H1 (cell line): ENCODE results near the gene TLNRD1. TPM values are rescaled to one million over a fixed set of nuclear protein-coding genes. Genes with fewer than 3 reads are reported as not detected.

ENCODE experiments used
- HDAC2 ChIP-seq, 2 experiments: fragments of 300-600 bp in 1 of 2; sonication (generic) in 1 of 2; IDR thresholded peaks; 2 replicates each; pipeline ENCODE4 v1.6.1; 2011 to 2012; ENCODE audit warnings: low read depth in 2 of 2, low read length in 2 of 2, mild to moderate bottlenecking in 2 of 2, moderate library complexity in 2 of 2, borderline replicate concordance in 1 of 2, inconsistent platforms in 1 of 2
- POU5F1 ChIP-seq: IDR thresholded peaks from 2 replicates; pipeline ENCODE4 v1.6.1; 2011; ENCODE audit warnings: low read depth, mild to moderate bottlenecking, low read length, moderate library complexity
- SP1 ChIP-seq: IDR thresholded peaks from 2 replicates; pipeline ENCODE4 v1.6.1; 2011; ENCODE audit warnings: low read depth, low read length
- TAF1 ChIP-seq: IDR thresholded peaks from 2 replicates; pipeline ENCODE4 v1.6.1; 2011; ENCODE audit warnings: mild to moderate bottlenecking, low read depth, low read length
- TCF12 ChIP-seq: IDR thresholded peaks from 2 replicates; pipeline ENCODE4 v1.6.1; 2011; ENCODE audit warnings: low read depth, mild to moderate bottlenecking, low read length
- YY1 ChIP-seq: IDR thresholded peaks from 2 replicates; pipeline ENCODE4 v1.6.1; 2011; ENCODE audit warnings: low read depth, mild to moderate bottlenecking, low read length
- polyA plus RNA-seq, 7 experiments: library from polyadenylated mRNA; depleted of rRNA in 3 of 7; stranded (reverse) in 5 of 7; unstranded in 2 of 7; fragments of >200 nt in 5 of 7; fragments of 200-250 nt in 2 of 7; gene quantifications; 1 replicate in 5 of 7; 2 replicates in 1 of 7; 4 replicates in 1 of 7; pipeline versions ENCODE4 v1.2.1 to v1.2.3, GENCODE V29; 2011 to 2013; ENCODE audit warnings: missing spikeins in 2 of 7, mixed read lengths in 2 of 7
- total RNA-seq: library from RNA; stranded (reverse); fragmentation: NEBNext Ultra II Directional; extraction: Animal tissue kit (Norgen Biotek cat#: 25700); gene quantifications from 2 replicates; pipeline ENCODE4 v1.2.1, GENCODE V29; 2021
- TF ChIP-seq, protein P1 (sequence below): fragments of 300-600 bp; sonication (generic); IDR thresholded peaks from 2 replicates; pipeline ENCODE4 v1.7.1; 2012; ENCODE audit warnings: low read length, moderate library complexity, mild to moderate bottlenecking, inconsistent platforms; ENCODE audit not compliant: insufficient replicate concordance
- TF ChIP-seq, protein P2 (sequence below), 3 experiments: IDR thresholded peaks; 1 replicate in 2 of 3; 2 replicates in 1 of 3; pipeline versions ENCODE4 v1.5.1 to v1.6.1; 2011; ENCODE audit warnings: low read length in 3 of 3, mild to moderate bottlenecking in 3 of 3, inconsistent platforms in 2 of 3, low read depth in 1 of 3, moderate library complexity in 1 of 3; ENCODE audit not compliant: insufficient read depth in 1 of 3; ENCODE audit errors: control extremely low read depth in 1 of 3

Gene TLNRD1
- total and polyA plus RNA-seq, 2 of the 8 experiments (the other 6 are each of a cell fraction or from before 2014, with no cell fraction given): 12.2 to 20.5 TPM

- TF ChIP-seq, protein P1, sequence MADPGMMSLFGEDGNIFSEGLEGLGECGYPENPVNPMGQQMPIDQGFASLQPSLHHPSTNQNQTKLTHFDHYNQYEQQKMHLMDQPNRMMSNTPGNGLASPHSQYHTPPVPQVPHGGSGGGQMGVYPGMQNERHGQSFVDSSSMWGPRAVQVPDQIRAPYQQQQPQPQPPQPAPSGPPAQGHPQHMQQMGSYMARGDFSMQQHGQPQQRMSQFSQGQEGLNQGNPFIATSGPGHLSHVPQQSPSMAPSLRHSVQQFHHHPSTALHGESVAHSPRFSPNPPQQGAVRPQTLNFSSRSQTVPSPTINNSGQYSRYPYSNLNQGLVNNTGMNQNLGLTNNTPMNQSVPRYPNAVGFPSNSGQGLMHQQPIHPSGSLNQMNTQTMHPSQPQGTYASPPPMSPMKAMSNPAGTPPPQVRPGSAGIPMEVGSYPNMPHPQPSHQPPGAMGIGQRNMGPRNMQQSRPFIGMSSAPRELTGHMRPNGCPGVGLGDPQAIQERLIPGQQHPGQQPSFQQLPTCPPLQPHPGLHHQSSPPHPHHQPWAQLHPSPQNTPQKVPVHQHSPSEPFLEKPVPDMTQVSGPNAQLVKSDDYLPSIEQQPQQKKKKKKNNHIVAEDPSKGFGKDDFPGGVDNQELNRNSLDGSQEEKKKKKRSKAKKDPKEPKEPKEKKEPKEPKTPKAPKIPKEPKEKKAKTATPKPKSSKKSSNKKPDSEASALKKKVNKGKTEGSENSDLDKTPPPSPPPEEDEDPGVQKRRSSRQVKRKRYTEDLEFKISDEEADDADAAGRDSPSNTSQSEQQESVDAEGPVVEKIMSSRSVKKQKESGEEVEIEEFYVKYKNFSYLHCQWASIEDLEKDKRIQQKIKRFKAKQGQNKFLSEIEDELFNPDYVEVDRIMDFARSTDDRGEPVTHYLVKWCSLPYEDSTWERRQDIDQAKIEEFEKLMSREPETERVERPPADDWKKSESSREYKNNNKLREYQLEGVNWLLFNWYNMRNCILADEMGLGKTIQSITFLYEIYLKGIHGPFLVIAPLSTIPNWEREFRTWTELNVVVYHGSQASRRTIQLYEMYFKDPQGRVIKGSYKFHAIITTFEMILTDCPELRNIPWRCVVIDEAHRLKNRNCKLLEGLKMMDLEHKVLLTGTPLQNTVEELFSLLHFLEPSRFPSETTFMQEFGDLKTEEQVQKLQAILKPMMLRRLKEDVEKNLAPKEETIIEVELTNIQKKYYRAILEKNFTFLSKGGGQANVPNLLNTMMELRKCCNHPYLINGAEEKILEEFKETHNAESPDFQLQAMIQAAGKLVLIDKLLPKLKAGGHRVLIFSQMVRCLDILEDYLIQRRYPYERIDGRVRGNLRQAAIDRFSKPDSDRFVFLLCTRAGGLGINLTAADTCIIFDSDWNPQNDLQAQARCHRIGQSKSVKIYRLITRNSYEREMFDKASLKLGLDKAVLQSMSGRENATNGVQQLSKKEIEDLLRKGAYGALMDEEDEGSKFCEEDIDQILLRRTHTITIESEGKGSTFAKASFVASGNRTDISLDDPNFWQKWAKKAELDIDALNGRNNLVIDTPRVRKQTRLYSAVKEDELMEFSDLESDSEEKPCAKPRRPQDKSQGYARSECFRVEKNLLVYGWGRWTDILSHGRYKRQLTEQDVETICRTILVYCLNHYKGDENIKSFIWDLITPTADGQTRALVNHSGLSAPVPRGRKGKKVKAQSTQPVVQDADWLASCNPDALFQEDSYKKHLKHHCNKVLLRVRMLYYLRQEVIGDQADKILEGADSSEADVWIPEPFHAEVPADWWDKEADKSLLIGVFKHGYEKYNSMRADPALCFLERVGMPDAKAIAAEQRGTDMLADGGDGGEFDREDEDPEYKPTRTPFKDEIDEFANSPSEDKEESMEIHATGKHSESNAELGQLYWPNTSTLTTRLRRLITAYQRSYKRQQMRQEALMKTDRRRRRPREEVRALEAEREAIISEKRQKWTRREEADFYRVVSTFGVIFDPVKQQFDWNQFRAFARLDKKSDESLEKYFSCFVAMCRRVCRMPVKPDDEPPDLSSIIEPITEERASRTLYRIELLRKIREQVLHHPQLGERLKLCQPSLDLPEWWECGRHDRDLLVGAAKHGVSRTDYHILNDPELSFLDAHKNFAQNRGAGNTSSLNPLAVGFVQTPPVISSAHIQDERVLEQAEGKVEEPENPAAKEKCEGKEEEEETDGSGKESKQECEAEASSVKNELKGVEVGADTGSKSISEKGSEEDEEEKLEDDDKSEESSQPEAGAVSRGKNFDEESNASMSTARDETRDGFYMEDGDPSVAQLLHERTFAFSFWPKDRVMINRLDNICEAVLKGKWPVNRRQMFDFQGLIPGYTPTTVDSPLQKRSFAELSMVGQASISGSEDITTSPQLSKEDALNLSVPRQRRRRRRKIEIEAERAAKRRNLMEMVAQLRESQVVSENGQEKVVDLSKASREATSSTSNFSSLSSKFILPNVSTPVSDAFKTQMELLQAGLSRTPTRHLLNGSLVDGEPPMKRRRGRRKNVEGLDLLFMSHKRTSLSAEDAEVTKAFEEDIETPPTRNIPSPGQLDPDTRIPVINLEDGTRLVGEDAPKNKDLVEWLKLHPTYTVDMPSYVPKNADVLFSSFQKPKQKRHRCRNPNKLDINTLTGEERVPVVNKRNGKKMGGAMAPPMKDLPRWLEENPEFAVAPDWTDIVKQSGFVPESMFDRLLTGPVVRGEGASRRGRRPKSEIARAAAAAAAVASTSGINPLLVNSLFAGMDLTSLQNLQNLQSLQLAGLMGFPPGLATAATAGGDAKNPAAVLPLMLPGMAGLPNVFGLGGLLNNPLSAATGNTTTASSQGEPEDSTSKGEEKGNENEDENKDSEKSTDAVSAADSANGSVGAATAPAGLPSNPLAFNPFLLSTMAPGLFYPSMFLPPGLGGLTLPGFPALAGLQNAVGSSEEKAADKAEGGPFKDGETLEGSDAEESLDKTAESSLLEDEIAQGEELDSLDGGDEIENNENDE: no peak
- TF ChIP-seq, protein P2, sequence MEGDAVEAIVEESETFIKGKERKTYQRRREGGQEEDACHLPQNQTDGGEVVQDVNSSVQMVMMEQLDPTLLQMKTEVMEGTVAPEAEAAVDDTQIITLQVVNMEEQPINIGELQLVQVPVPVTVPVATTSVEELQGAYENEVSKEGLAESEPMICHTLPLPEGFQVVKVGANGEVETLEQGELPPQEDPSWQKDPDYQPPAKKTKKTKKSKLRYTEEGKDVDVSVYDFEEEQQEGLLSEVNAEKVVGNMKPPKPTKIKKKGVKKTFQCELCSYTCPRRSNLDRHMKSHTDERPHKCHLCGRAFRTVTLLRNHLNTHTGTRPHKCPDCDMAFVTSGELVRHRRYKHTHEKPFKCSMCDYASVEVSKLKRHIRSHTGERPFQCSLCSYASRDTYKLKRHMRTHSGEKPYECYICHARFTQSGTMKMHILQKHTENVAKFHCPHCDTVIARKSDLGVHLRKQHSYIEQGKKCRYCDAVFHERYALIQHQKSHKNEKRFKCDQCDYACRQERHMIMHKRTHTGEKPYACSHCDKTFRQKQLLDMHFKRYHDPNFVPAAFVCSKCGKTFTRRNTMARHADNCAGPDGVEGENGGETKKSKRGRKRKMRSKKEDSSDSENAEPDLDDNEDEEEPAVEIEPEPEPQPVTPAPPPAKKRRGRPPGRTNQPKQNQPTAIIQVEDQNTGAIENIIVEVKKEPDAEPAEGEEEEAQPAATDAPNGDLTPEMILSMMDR (IDR thresholded peaks at IDR 0.05; ENCODE audit: control extremely low read depth in 1 of 3, insufficient read depth in 1 of 3, low read depth in 1 of 3, low read length in 3 of 3): no peak
- TF ChIP-seq YY1 (no peak), TCF12 (no peak), TAF1 (no peak), HDAC2 (IDR thresholded peaks at IDR 0.05; ENCODE audit: borderline replicate concordance in 1 of 2, low read depth in 2 of 2, low read length in 2 of 2) (no peak), SP1 (no peak), POU5F1 (no peak)
Measured at GRCh38 chr15:80966431-80967197, 34.1 kb upstream of the TLNRD1 start (continued).
